Common myeloid progenitor, CD34-positive (primary cell): ENCODE results near the gene REXO4.

ENCODE experiments used
- CTCF ChIA-PET: fragments of 350-600 bp; sonication (Branson Sonifier 250); formaldehyde crosslinking; loops from one replicate; lab custom pipeline; 2021; ENCODE audit warnings: antibody characterized with exemption; lab: Charles Lee
- POLR2A ChIA-PET: fragments of 350-600 bp; sonication (Branson Sonifier 250); formaldehyde crosslinking; loops from one replicate; lab custom pipeline; 2021; ENCODE audit warnings: antibody characterized with exemption; lab: Charles Lee
- DNase-seq, 3 donors: peaks; one replicate each; pipeline versions ENCODE4 v3.0.0 to v3.0.0-alpha.2; 2013
- H3K27ac ChIP-seq, 2 experiments: 1 replicate in 1 of 2; 2 replicates in 1 of 2; pipeline ENCODE4 v1.7.0; 2013; ENCODE audit warnings: inconsistent platforms in 2 of 2, low read length in 2 of 2, mild to moderate bottlenecking in 2 of 2, low read depth in 1 of 2, moderate library complexity in 1 of 2; ENCODE audit not compliant: severe bottlenecking in 2 of 2, insufficient read depth in 1 of 2, poor library complexity in 1 of 2
- H3K27me3 ChIP-seq, 5 experiments: replicated peaks in 2 of 5; 1 replicate in 3 of 5; 2 replicates in 2 of 5; pipeline versions ENCODE4 v1.6.1 to v1.7.0; 2013; ENCODE audit warnings: low read length in 4 of 5, mild to moderate bottlenecking in 2 of 5, moderate library complexity in 2 of 5, inconsistent platforms in 1 of 5; ENCODE audit not compliant: insufficient read depth in 5 of 5, control insufficient read depth in 4 of 5
- H3K36me3 ChIP-seq, 4 experiments: 1 replicate in 2 of 4; 2 replicates in 2 of 4; pipeline versions ENCODE4 v1.6.1 to v1.7.0; 2013; ENCODE audit warnings: low read length in 3 of 4, control low read depth in 1 of 4, mild to moderate bottlenecking in 1 of 4; ENCODE audit not compliant: control insufficient read depth in 4 of 4, insufficient read depth in 4 of 4
- H3K4me1 ChIP-seq, 4 experiments: 1 replicate in 3 of 4; 2 replicates in 1 of 4; pipeline versions ENCODE4 v1.6.1 to v1.7.1; 2013; ENCODE audit warnings: low read length in 3 of 4, mild to moderate bottlenecking in 3 of 4, control low read depth in 1 of 4, inconsistent platforms in 1 of 4, moderate library complexity in 1 of 4; ENCODE audit not compliant: control insufficient read depth in 4 of 4, insufficient read depth in 4 of 4; ENCODE audit errors: control extremely low read depth in 1 of 4
- H3K4me3 ChIP-seq, 7 experiments: 1 replicate in 4 of 7; 2 replicates in 3 of 7; pipeline versions ENCODE4 v1.5.1 to v1.7.0; 2013; ENCODE audit warnings: mild to moderate bottlenecking in 7 of 7, low read length in 6 of 7, moderate library complexity in 6 of 7, inconsistent platforms in 2 of 7, low read depth in 2 of 7, control low read depth in 1 of 7; ENCODE audit not compliant: insufficient read depth in 4 of 7, control insufficient read depth in 1 of 7; ENCODE audit errors: extremely low read depth in 1 of 7
- H3K9me3 ChIP-seq, 5 experiments: 1 replicate in 4 of 5; 2 replicates in 1 of 5; pipeline versions ENCODE4 v1.6.1 to v1.7.1; 2013; ENCODE audit warnings: low read length in 4 of 5, mild to moderate bottlenecking in 2 of 5, inconsistent platforms in 1 of 5, low read depth in 1 of 5, moderate library complexity in 1 of 5; ENCODE audit not compliant: control insufficient read depth in 4 of 5, insufficient read depth in 2 of 5; ENCODE audit errors: control extremely low read depth in 1 of 5
- WGBS: methylation state at CpG from one replicate; pipeline ENCODE4 v1.1.5; 2013; ENCODE audit not compliant: insufficient coverage; 5-methylcytosine and 5-hydroxymethylcytosine counted together

REXO4 gene

DNA sequence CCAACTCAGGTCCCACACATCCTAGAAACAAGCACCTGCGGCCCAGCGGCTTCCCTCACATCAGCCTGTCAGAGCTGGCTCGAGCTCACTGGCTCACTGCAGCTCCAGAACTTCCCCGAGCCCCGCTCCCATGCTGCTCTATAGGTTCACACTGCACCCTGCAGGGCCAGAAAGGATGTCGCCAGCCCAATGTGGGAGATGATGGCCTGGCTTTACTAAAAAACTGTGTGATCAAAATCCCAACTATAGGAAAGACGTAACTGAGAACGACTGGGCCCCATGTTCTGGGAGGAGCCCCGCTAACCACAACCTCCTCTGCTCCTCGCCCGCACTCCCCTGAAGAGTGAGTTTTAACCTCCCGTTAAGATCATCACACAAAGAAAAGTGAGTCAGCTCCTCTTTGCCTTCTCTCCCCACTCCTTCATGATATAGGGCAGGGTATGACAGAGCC is 46.5 kb downstream of the REXO4 start:
- POLR2A ChIA-PET: interaction anchor here (1.1 to 1.9 kb wide), 2 partner anchors 12 to 23 kb away, joined by 5 to 7 read pairs; partner anchors contain the start of genes MED22 and RPL7A
- peak; percentile 43 to 70 (median 54) for DNase-seq
- H3K27ac ChIP-seq: peak overlapping the region in 1 of 2 experiments; percentile 41
- no peaks in the 10 kb centered on the region for H3K27me3 ChIP-seq
- H3K36me3 ChIP-seq: peaks cover 7 to 68% (median 29%) of the 10 kb centered on the region in 4 experiments
- WGBS: 25% methylated on average over 12 of the region's 12 CpGs
- CTCF ChIA-PET: interaction anchor here (0.7 to 7.6 kb wide), 12 partner anchors 8 to 191 kb away, joined by 3 to 75 read pairs (median 4); partner anchors contain the start of genes RPL7A, SURF1 and SURF2
- peak overlapping the region in 1 of 7 experiments; percentile 8 for H3K4me3 ChIP-seq
- H3K9me3 ChIP-seq: no peaks in the 10 kb centered on the region
- H3K4me1 ChIP-seq: peaks cover 8 to 44% (median 38%) of the 10 kb centered on the region in 4 experiments

DNA sequence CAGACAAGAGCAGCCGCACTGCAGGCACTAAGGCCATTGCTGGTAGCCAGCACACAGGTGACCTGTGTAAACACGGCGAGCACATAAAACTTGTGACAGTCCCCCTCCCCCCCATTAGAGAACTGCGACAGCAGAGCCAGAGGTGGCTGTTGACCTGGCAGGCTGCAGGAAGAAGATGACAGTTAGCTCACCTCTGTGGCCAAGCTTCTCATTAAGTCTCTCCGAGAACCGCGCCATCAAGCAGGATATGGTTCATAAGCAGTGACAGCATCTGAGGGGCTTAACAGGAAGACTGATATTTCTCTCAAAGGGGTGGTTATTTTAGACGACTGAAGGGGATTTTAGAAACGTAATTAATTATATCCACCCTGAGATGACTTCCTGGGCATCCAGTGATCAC is 47.1 kb downstream of the REXO4 start:
- H3K27me3 ChIP-seq: no peaks in the 10 kb centered on the region
- WGBS: 69% methylated on average over 7 of the region's 9 CpGs
- H3K36me3 ChIP-seq: peaks cover 12 to 74% (median 35%) of the 10 kb centered on the region in 4 experiments
- ChIA-PET POLR2A (interaction anchor here (1.1 to 1.9 kb wide), 2 partner anchors 11 to 22 kb away, joined by 5 to 7 read pairs; partner anchors contain the start of genes MED22 and RPL7A), CTCF (interaction anchor here (0.7 to 7.6 kb wide), 10 partner anchors 8 to 190 kb away, joined by 3 to 75 read pairs (median 5); partner anchors contain the start of genes RPL7A, SURF1 and SURF2)
- H3K27ac ChIP-seq: peak overlapping the region in 1 of 2 experiments; percentile 41
- DNase-seq: no peak
- H3K9me3 ChIP-seq: no peaks in the 10 kb centered on the region
- H3K4me1 ChIP-seq: peaks cover 8 to 43% (median 36%) of the 10 kb centered on the region in 4 experiments
- H3K4me3 ChIP-seq: peak overlapping the region in 1 of 7 experiments; percentile 8

- 99% methylated on average over 7 of the region's 7 CpGs for WGBS
- ChIA-PET CTCF (interaction anchor here (7.6 kb wide), 1 partner anchor 12 kb away, joined by 75 read pairs; the partner anchor contains the start of genes SURF1 and SURF2), POLR2A (no interaction called here)
- H3K27me3 ChIP-seq: no peaks in the 10 kb centered on the region
- peak overlapping the region in 1 of 2 experiments; percentile 5 for H3K27ac ChIP-seq
- H3K4me1 ChIP-seq: peaks cover 5 to 39% (median 33%) of the 10 kb centered on the region in 4 experiments
- H3K4me3 ChIP-seq: no peak overlapping the region
- DNase-seq: no peak
- H3K36me3 ChIP-seq: peaks cover 14 to 82% (median 41%) of the 10 kb centered on the region in 4 experiments
- no peaks in the 10 kb centered on the region for H3K9me3 ChIP-seq
These were observed 47.9 kb downstream of the REXO4 start for GRCh38 chr9:133369933-133370332.

GRCh38 chr9:133369422-133369821 is 48.4 kb downstream of the REXO4 start:
- ChIA-PET POLR2A (no interaction called here), CTCF (interaction anchor here (7.6 kb wide), 1 partner anchor 12 kb away, joined by 75 read pairs; the partner anchor contains the start of genes SURF1 and SURF2)
- WGBS: 96% methylated on average over 6 of the region's 6 CpGs
- no peak for DNase-seq
- Histone ChIP-seq H3K27ac (peak overlapping the region in 1 of 2 experiments; percentile 5), H3K9me3 (no peaks in the 10 kb centered on the region), H3K36me3 (peaks cover 14 to 84% (median 43%) of the 10 kb centered on the region in 4 experiments), H3K4me1 (peaks cover 2 to 34% (median 28%) of the 10 kb centered on the region in 4 experiments), H3K4me3 (no peak overlapping the region), H3K27me3 (no peaks in the 10 kb centered on the region)

DNA sequence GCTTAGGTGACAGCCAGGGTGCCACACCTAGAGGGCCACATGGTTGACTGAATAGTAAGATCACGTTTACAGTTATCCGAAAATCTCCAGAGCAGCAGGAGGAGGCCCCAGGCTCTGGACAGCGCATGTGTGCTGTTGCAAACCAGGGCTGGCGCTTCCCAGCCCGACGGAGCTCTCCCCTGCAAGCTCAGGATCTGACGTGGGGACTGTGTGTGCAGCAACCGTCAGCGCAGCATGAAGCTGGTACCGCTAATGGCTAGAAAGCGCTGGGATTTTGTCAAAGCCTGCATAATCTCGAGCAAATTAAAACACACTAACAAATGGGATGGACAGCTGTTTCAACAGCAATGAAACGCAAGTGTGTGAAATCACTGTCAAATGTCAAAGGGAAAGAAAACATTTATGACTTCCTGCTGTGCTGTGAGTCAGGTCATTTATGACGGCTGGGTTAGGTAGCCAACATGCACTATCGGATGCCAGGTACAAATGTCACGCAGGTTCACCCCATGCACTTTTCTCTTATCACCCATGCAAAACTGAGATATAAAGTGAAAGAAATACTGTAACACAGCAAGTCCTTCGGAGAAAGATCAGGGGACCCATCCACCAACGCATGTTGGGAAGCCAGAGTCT is 49.4 kb downstream of the REXO4 start:
- DNase-seq: no peak
- Histone ChIP-seq H3K9me3 (no peaks in the 10 kb centered on the region), H3K27me3 (no peaks in the 10 kb centered on the region), H3K4me3 (no peak overlapping the region), H3K36me3 (peaks cover 14 to 94% (median 51%) of the 10 kb centered on the region in 4 experiments), H3K27ac (peak overlapping the region in 1 of 2 experiments; percentile 3), H3K4me1 (peaks cover 2 to 27% (median 22%) of the 10 kb centered on the region in 4 experiments)
- 88% methylated on average over 12 of the region's 18 CpGs for WGBS
- CTCF ChIA-PET: interaction anchor here (1.1 to 7.6 kb wide), 2 partner anchors 10 to 181 kb away, joined by 3 to 75 read pairs; partner anchors contain the start of genes SURF1 and SURF2
- POLR2A ChIA-PET: no interaction called here

GRCh38 chr9:133367778-133368177 is 50.0 kb downstream of the REXO4 start:
- 99% methylated on average over 10 of the region's 10 CpGs for WGBS
- Histone ChIP-seq H3K4me3 (no peak overlapping the region), H3K27me3 (no peaks in the 10 kb centered on the region), H3K9me3 (no peaks in the 10 kb centered on the region), H3K4me1 (peaks cover 2 to 26% (median 22%) of the 10 kb centered on the region in 4 experiments), H3K36me3 (peaks cover 14 to 95% (median 54%) of the 10 kb centered on the region in 4 experiments), H3K27ac (no peak overlapping the region)
- ChIA-PET POLR2A (no interaction called here), CTCF (interaction anchor here (1.1 kb wide), 1 partner anchor 180 kb away, joined by 3 read pairs; no protein-coding TSS in a partner anchor)
- DNase-seq: no peak
